ENCODE results near the gene STAT3. TPM values are rescaled to one million over a fixed set of nuclear protein-coding genes. Genes with fewer than 3 reads are reported as not detected.
A peak's percentile ranks its signal among the peaks of the same experiment; 100 is the strongest.

Gene STAT3
- total and polyA plus RNA-seq, 9 of the 15 experiments (the other 6 are each of a cell fraction or from before 2014, with no cell fraction given): 90.0 to 179 (median 114) TPM

- TF ChIP-seq CUX1 (CRISPR knock-in tag; IDR thresholded peaks at IDR 0.05) (no peak), TCFL5 (CRISPR knock-in tag; conservative IDR thresholded peaks at IDR 0.05) (no peak), SIN3A (IDR thresholded peaks at IDR 0.05; ENCODE audit: borderline replicate concordance in 2 of 2, control insufficient read depth in 1 of 2, low read depth in 2 of 2, low read length in 2 of 2) (peak; percentile 56 to 58; a peak in 3 of 4 replicates), CHD4 (IDR thresholded peaks at IDR 0.05; ENCODE audit: insufficient read depth, insufficient replicate concordance, low read depth, low read length, poor library complexity, severe bottlenecking) (no peak), ZHX1 (conservative IDR thresholded peaks at IDR 0.05; ENCODE audit: low read length) (no peak), ZNF212 (CRISPR knock-in tag; IDR thresholded peaks at IDR 0.05) (no peak), ZNF12 (CRISPR knock-in tag; IDR thresholded peaks at IDR 0.05) (no peak), HDAC2 (IDR thresholded peaks at IDR 0.05) (0 out of 2 replicates have a peak, but pooled peaks have one; percentile 12), E2F6 (IDR thresholded peaks at IDR 0.05; ENCODE audit: borderline replicate concordance in 1 of 2, extremely low read depth in 1 of 2, insufficient read depth in 1 of 2, insufficient read length in 1 of 2, low read depth in 1 of 2, low read length in 1 of 2, poor library complexity in 1 of 2, severe bottlenecking in 1 of 2) (peak; percentile 36 to 39), IRF9 (tag; IDR thresholded peaks at IDR 0.05) (no peak), NONO (IDR thresholded peaks at IDR 0.05; ENCODE audit: low read depth in 2 of 2, low read length in 1 of 2) (no peak), PTRF (tag; IDR thresholded peaks at IDR 0.05) (no peak), SPI1 (IDR thresholded peaks at IDR 0.05; ENCODE audit: borderline replicate concordance, low read depth, low read length) (no peak), PURB (CRISPR knock-in tag; IDR thresholded peaks at IDR 0.05; ENCODE audit: low read depth) (no peak), ASH1L (IDR thresholded peaks at IDR 0.05; ENCODE audit: borderline replicate concordance, low read depth, partially characterized antibody) (no peak), HMG20B (CRISPR knock-in tag; IDR thresholded peaks at IDR 0.05) (no peak)
Observed at GRCh38 chr17:42287305-42287976, 100.8 kb downstream of the STAT3 start (continued).
